Astrocyte (in vitro differentiated cells and primary cell): ENCODE measurements around the gene NAT14. TPM values are rescaled to one million over a fixed set of nuclear protein-coding genes. Genes with fewer than 3 reads are reported as not detected.

Experiments
- total RNA-seq: library from RNA; stranded (reverse); gene quantifications from 2 replicates; pipeline ENCODE4 v1.2.1, GENCODE V29; 2021

NAT14 gene
- total RNA-seq, 1 donor from 2014 or later, result 71.2 TPM

Other genes starting within 250 kb of the NAT14 start
- 73.8 and 75.2 TPM in 2 replicates for gene PPP6R1, start 226.2 kb upstream of the NAT14 start, total RNA-seq
- 34.8 and 39.8 TPM in 2 replicates for gene HSPBP1, start 205.1 kb upstream of the NAT14 start, total RNA-seq
- gene BRSK1, start 201.2 kb upstream of the NAT14 start, total RNA-seq, result 17.6 and 18.8 TPM in 2 replicates
- not detected in 2 replicates for gene TMEM150B, start 159.8 kb upstream of the NAT14 start, total RNA-seq
- 14.6 and 16.0 TPM in 2 replicates for gene KMT5C, start 145.3 kb upstream of the NAT14 start, total RNA-seq
- 0.50 TPM in 2 replicates for gene COX6B2, start 130.5 kb upstream of the NAT14 start, total RNA-seq
- gene GARIN5B, start 121.9 kb upstream of the NAT14 start, total RNA-seq, result 0.10 and 0.20 TPM in 2 replicates
- 183 and 202 TPM in 2 replicates for gene IL11, start 114.7 kb upstream of the NAT14 start, total RNA-seq
- 2.5 TPM in 2 replicates for gene TMEM190, start 108.4 kb upstream of the NAT14 start, total RNA-seq
- gene TMEM238, start 100.9 kb upstream of the NAT14 start, total RNA-seq, result 1.4 and 2.1 TPM in 2 replicates
- 2,006 and 2,072 TPM in 2 replicates for gene RPL28, start 99.3 kb upstream of the NAT14 start, total RNA-seq
- gene UBE2S, start 77.4 kb upstream of the NAT14 start, total RNA-seq, result 107 and 116 TPM in 2 replicates
- gene SHISA7, start 41.9 kb upstream of the NAT14 start, total RNA-seq, result 0.09 TPM in 1 of 2 replicates, not detected in the other
- 58.8 and 61.6 TPM in 2 replicates for gene ISOC2, start 23.5 kb upstream of the NAT14 start, total RNA-seq
- not detected in 2 replicates for gene C19orf85, start 20.4 kb upstream of the NAT14 start, total RNA-seq
- 9.9 and 11.9 TPM in 2 replicates for gene ZNF628, start 8.6 kb upstream of the NAT14 start, total RNA-seq
- gene SSC5D, start 3.2 kb downstream of the NAT14 start, total RNA-seq, result 46.8 and 66.1 TPM in 2 replicates
- gene SBK2, start 51.9 kb downstream of the NAT14 start, total RNA-seq, result 2.5 and 4.2 TPM in 2 replicates
- gene SBK3, start 60.4 kb downstream of the NAT14 start, total RNA-seq, result 0.34 and 0.91 TPM in 2 replicates
- gene ZNF579, start 95.7 kb downstream of the NAT14 start, total RNA-seq, result 50.2 and 58.0 TPM in 2 replicates
- 14.2 and 14.5 TPM in 2 replicates for gene FIZ1, start 114.3 kb downstream of the NAT14 start, total RNA-seq
- 6.0 and 6.3 TPM in 2 replicates for gene ZNF524, start 115.1 kb downstream of the NAT14 start, total RNA-seq
- gene ZNF865, start 120.5 kb downstream of the NAT14 start, total RNA-seq, result 15.0 and 15.3 TPM in 2 replicates
- 5.0 and 5.3 TPM in 2 replicates for gene ZNF784, start 139.4 kb downstream of the NAT14 start, total RNA-seq
- 35.8 and 36.6 TPM in 2 replicates for gene ZNF580, start 155.8 kb downstream of the NAT14 start, total RNA-seq
- gene ZNF581, start 158.5 kb downstream of the NAT14 start, total RNA-seq, result 28.4 and 30.0 TPM in 2 replicates
- gene CCDC106, start 163.0 kb downstream of the NAT14 start, total RNA-seq, result 12.2 and 12.8 TPM in 2 replicates
- gene U2AF2, start 169.8 kb downstream of the NAT14 start, total RNA-seq, result 183 and 194 TPM in 2 replicates
- gene EPN1, start 190.0 kb downstream of the NAT14 start, total RNA-seq, result 145 and 156 TPM in 2 replicates